ENCODE data around the gene STYXL2.
A peak's percentile ranks its signal among the peaks of the same experiment; 100 is the strongest.

The STYXL2 gene

GRCh38 chr1:167088746-167089417 lies 5.0 kb upstream of the STYXL2 start:
- Mint-ChIP-seq H3K9me3 (no peaks in the 10 kb centered on the region), H3K27me3 (ENCODE audit: low read depth, poor library complexity) (peaks cover 6% of the 10 kb centered on the region), H3K27ac (no peak overlapping the region), H3K4me3 (no peak overlapping the region), H3K4me1 (peaks cover 12% of the 10 kb centered on the region), H3K36me3 (ENCODE audit: low read depth) (no peaks in the 10 kb centered on the region)
- no peak for DNase-seq
- TF ChIP-seq, protein P1, sequence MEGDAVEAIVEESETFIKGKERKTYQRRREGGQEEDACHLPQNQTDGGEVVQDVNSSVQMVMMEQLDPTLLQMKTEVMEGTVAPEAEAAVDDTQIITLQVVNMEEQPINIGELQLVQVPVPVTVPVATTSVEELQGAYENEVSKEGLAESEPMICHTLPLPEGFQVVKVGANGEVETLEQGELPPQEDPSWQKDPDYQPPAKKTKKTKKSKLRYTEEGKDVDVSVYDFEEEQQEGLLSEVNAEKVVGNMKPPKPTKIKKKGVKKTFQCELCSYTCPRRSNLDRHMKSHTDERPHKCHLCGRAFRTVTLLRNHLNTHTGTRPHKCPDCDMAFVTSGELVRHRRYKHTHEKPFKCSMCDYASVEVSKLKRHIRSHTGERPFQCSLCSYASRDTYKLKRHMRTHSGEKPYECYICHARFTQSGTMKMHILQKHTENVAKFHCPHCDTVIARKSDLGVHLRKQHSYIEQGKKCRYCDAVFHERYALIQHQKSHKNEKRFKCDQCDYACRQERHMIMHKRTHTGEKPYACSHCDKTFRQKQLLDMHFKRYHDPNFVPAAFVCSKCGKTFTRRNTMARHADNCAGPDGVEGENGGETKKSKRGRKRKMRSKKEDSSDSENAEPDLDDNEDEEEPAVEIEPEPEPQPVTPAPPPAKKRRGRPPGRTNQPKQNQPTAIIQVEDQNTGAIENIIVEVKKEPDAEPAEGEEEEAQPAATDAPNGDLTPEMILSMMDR (IDR thresholded peaks at IDR 0.05), result no peak

GRCh38 chr1:167089939-167090313 lies 3.9 kb upstream of the STYXL2 start:
- Mint-ChIP-seq H3K4me3 (no peak overlapping the region), H3K27ac (no peak overlapping the region), H3K9me3 (no peaks in the 10 kb centered on the region), H3K36me3 (ENCODE audit: low read depth) (no peaks in the 10 kb centered on the region), H3K27me3 (ENCODE audit: low read depth, poor library complexity) (peaks cover 6% of the 10 kb centered on the region), H3K4me1 (peaks cover 22% of the 10 kb centered on the region)
- DNase-seq, result no peak
- TF ChIP-seq, protein P1 (IDR thresholded peaks at IDR 0.05), result no peak

- TF ChIP-seq, protein P1 (IDR thresholded peaks at IDR 0.05), result no peak
- Mint-ChIP-seq H3K4me3 (no peak within 1 kb of the TSS), H3K27ac (no peak within 1 kb of the TSS), H3K27me3 (ENCODE audit: low read depth, poor library complexity) (peaks cover 6% of the 10 kb centered on the region), H3K9me3 (no peaks in the 10 kb centered on the region), H3K4me1 (peaks cover 26% of the 10 kb centered on the region), H3K36me3 (ENCODE audit: low read depth) (no peaks in the 10 kb centered on the region)
- DNase-seq, result no peak
Measured at GRCh38 chr1:167090314-167090942, 3.4 kb upstream of the STYXL2 start, which contains the start of gene GPA33. TSS of gene GPA33 (minus strand) at chr1:167090377. CDS start at chr1:167090287, 90 bp downstream.

- H3K4me3 Mint-ChIP-seq, result no peak overlapping the region
- TF ChIP-seq, protein P1 (IDR thresholded peaks at IDR 0.05), result no peak
- peak overlapping the region; percentile 40 for H3K27ac Mint-ChIP-seq
- peaks cover 5% of the 10 kb centered on the region for H3K36me3 Mint-ChIP-seq (ENCODE audit: low read depth)
- H3K4me1 Mint-ChIP-seq, result peaks cover 26% of the 10 kb centered on the region
- H3K9me3 Mint-ChIP-seq, result peaks cover 6% of the 10 kb centered on the region
- no peak for DNase-seq
- H3K27me3 Mint-ChIP-seq (ENCODE audit: low read depth, poor library complexity), result peaks cover 12% of the 10 kb centered on the region
Measured at GRCh38 chr1:167092653-167093052, 1.2 kb upstream of the STYXL2 start.

DNA sequence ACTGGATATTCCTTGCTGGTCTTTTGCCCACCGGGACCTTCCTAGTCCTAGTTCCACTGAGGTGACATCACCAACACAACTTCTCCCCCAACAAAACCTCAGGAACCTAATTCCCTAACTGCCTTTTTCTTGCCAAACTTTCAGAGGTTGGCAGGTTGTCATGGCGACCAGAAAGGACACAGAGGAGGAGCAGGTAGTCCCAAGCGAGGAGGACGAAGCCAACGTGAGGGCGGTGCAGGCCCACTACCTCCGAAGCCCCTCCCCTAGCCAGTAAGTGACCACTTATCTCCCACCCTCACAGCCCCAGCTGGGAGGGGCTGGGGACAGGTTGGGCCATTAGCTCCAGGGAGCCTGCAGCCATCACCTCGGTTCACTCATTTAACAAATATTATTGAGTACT lies 815 bp downstream of the STYXL2 start:
- H3K27ac Mint-ChIP-seq, result no peak overlapping the region
- no peak for DNase-seq
- peaks cover 21% of the 10 kb centered on the region for H3K9me3 Mint-ChIP-seq

More for the DNA sequence above, 815 bp downstream of the STYXL2 start:
- Mint-ChIP-seq H3K4me1 (peaks cover 26% of the 10 kb centered on the region), H3K36me3 (ENCODE audit: low read depth) (peaks cover 12% of the 10 kb centered on the region), H3K27me3 (ENCODE audit: low read depth, poor library complexity) (peaks cover 12% of the 10 kb centered on the region), H3K4me3 (no peak overlapping the region)
- TF ChIP-seq, protein P1 (IDR thresholded peaks at IDR 0.05), result no peak

Measured in nephron progenitor cell (in vitro differentiated cells).